Neural crest cell (in vitro differentiated cells): ENCODE measurements around the gene NR5A1. TPM values are rescaled to one million over a fixed set of nuclear protein-coding genes. Genes with fewer than 3 reads are reported as not detected.

Experiments used
- DNase-seq: peaks from one replicate; pipeline ENCODE4 v3.0.0; 2021; ENCODE audit warnings: low read depth, mixed read lengths, low spot score
- H3K27ac Mint-ChIP-seq: one replicate; pipeline ENCODE4 v1.8.0; 2021; ENCODE audit warnings: mild to moderate bottlenecking, mixed read lengths; ENCODE audit not compliant: unreplicated experiment
- H3K27me3 Mint-ChIP-seq: 2 replicates; pipeline ENCODE4 v1.8.0; 2021; ENCODE audit warnings: low read depth, mild to moderate bottlenecking, mixed read lengths
- H3K36me3 Mint-ChIP-seq: 2 replicates; pipeline ENCODE4 v1.8.0; 2021; ENCODE audit warnings: low read depth, mild to moderate bottlenecking, mixed read lengths
- H3K4me1 Mint-ChIP-seq: 2 replicates; pipeline ENCODE4 v1.8.0; 2021; ENCODE audit warnings: mixed read lengths
- H3K4me3 Mint-ChIP-seq: one replicate; pipeline ENCODE4 v1.8.0; 2021; ENCODE audit warnings: mild to moderate bottlenecking, mixed read lengths
- H3K9me3 Mint-ChIP-seq: 2 replicates; pipeline ENCODE4 v1.8.0; 2021; ENCODE audit warnings: mixed read lengths
- CTCF ChIP-seq: fragments of 200-600 bp; sonication (generic); conservative IDR thresholded peaks from 2 replicates; pipeline ENCODE4 v1.5.0; 2021; ENCODE audit warnings: antibody characterized with exemption, mild to moderate bottlenecking
- total RNA-seq: library from RNA; stranded (reverse); gene quantifications from 2 replicates; pipeline ENCODE4 v1.2.1, GENCODE V29; 2021

The NR5A1 gene
- total RNA-seq, 1 donor from 2014 or later = 0.35 TPM

DNA sequence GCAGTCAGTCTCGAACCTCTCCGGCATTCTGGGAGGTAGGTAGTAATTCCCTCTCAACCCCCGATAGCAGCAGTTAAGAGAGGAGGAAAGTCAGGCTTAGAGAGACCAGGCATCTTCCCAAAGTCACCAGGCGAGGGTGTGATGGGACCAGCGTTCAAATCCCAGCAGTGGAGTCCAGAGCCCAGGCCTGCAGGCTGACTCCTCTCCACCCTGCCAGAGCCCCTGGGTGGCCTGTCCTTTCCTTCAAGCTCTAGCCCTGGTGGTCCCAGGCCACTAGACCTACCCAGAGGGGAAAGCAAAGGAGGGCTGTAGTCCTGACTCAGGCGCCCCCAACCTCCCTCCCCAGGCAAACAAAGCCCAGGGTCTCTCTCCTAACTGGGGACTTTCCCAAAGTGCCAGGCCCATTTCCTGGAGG lies 4.2 kb upstream of the NR5A1 start:
- H3K4me3 Mint-ChIP-seq = peak overlapping the region; percentile 8
- no peak for DNase-seq
- no peaks in the 10 kb centered on the region for H3K9me3 Mint-ChIP-seq
- TF ChIP-seq CTCF = no peak
- peaks cover 16% of the 10 kb centered on the region for H3K4me1 Mint-ChIP-seq
- no peaks in the 10 kb centered on the region for H3K36me3 Mint-ChIP-seq
- no peak overlapping the region for H3K27ac Mint-ChIP-seq
- H3K27me3 Mint-ChIP-seq = peaks cover 21% of the 10 kb centered on the region

- peaks cover 27% of the 10 kb centered on the region for H3K27me3 Mint-ChIP-seq
- no peak for TF ChIP-seq CTCF
- no peaks in the 10 kb centered on the region for H3K9me3 Mint-ChIP-seq
- H3K4me3 Mint-ChIP-seq = no peak overlapping the region
- peaks cover 16% of the 10 kb centered on the region for H3K4me1 Mint-ChIP-seq
- DNase-seq = no peak
- no peaks in the 10 kb centered on the region for H3K36me3 Mint-ChIP-seq
- H3K27ac Mint-ChIP-seq = no peak overlapping the region
Measured at GRCh38 chr9:124510650-124511425, 3.6 kb upstream of the NR5A1 start.

DNA sequence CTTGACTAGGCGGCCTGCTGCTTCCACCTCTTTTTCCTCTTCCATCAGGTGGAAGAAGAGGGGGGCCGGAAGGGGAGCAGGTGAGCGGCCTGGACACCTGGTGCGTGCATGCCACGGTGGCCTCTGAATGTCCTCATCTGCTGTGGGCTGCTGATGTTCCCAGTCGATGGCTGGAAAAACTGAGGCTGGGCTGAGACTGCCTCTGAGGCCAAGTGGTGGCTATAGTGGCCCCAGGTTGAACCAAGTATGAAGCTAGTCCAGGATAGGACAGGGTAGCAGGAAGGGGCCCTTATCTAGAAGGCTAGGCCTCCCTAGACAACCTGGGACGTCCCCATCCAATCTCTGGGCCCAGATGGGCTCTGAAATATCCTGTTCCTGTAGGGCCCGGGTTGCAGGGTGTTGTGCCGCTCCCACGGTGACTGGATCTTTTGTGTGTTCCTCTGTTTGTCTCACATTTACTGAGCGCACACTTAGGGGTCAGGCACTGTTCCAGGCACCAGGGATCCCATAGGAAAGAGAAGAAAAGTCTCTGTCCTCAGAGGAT lies 753 bp upstream of the NR5A1 start:
- peaks cover 17% of the 10 kb centered on the region for H3K4me1 Mint-ChIP-seq
- TF ChIP-seq CTCF = no peak
- H3K27me3 Mint-ChIP-seq = peaks cover 42% of the 10 kb centered on the region
- H3K27ac Mint-ChIP-seq = no peak overlapping the region
- H3K36me3 Mint-ChIP-seq = no peaks in the 10 kb centered on the region
- no peak overlapping the region for H3K4me3 Mint-ChIP-seq
- DNase-seq = no peak
- H3K9me3 Mint-ChIP-seq = no peaks in the 10 kb centered on the region

DNA sequence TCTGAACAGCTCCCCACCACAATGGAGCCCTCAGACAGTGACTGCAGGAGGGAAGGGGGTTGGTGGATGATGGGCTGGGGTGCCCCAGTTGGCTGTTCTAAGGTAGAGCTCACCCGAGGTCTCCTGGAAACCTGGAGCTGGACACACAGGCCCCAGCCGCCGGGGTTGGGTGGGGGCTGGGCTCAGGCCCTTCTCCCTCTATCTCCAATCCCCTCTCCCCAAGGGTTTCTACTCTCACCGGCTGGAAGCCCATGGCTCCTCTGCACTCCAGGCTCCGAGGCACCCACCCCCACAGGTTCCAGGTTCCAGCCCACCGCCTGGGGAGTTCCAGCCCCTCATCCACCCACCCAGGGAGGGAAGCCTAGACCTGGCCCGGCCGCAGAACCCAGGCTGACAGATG lies 766 bp downstream of the NR5A1 start:
- no peaks in the 10 kb centered on the region for H3K9me3 Mint-ChIP-seq
- H3K4me3 Mint-ChIP-seq = no peak overlapping the region
- peaks cover 55% of the 10 kb centered on the region for H3K27me3 Mint-ChIP-seq
- no peak overlapping the region for H3K27ac Mint-ChIP-seq
- no peaks in the 10 kb centered on the region for H3K36me3 Mint-ChIP-seq
- peaks cover 6% of the 10 kb centered on the region for H3K4me1 Mint-ChIP-seq
- TF ChIP-seq CTCF = no peak
- DNase-seq = no peak

- H3K4me1 Mint-ChIP-seq = peaks cover 6% of the 10 kb centered on the region
- TF ChIP-seq CTCF = no peak
- DNase-seq = no peak
- no peaks in the 10 kb centered on the region for H3K9me3 Mint-ChIP-seq
- H3K36me3 Mint-ChIP-seq = no peaks in the 10 kb centered on the region
- no peak overlapping the region for H3K27ac Mint-ChIP-seq
- peaks cover 60% of the 10 kb centered on the region for H3K27me3 Mint-ChIP-seq
- no peak overlapping the region for H3K4me3 Mint-ChIP-seq
Measured at GRCh38 chr9:124505901-124506346, 1.3 kb downstream of the NR5A1 start.
